NCI-H2196 (cell line): ENCODE measurements around the gene OSGEP.

Source experiments
- DNase-seq: peaks from one replicate; lab custom pipeline; 2025; ENCODE audit not compliant: unreplicated experiment; lab: John Stamatoyannopoulos, UW

Gene OSGEP

DNA sequence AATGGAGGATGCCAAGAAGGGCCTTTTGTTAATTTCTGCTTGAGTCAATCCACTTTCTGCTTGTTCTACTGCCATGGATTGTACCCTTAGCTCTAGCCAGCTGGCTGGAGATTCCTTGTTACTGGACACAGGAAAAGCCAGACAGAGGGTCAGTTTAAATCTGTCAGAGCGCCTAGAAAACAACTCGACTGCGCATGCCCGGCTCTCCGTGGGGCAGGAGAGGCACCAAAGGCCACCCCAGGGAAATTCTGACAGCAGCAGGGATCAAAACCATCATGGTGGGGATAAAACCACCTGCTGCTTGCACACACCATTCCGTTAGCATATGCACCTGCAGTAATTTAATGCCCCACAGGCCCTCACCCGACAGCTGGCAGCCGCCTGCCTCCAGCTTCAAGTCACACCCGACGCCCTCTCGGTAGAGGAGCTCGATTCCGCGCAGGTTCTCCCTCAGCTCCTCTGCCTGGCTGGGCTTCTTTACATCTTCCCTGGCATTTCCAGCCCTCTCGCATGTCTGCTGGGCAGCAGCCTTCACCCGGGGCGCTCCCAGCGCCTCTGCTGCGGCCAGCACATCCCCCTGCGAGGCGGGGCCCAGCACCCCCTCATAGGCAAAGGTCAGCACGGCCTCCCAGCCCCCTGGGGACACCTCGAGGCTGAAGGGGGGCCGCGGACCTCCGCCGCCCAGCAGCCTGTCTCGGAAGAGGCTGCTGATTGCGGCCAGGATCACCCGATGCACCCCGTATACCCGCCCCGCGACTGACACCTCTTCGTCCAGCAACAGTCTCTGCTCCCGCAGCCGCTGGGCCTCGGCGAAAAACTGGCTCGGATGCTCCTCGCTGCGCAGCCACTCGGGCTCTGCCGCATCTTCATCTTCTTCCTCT, 19.7 kb downstream of the OSGEP start:
- DNase-seq: peak; percentile 37

DNA sequence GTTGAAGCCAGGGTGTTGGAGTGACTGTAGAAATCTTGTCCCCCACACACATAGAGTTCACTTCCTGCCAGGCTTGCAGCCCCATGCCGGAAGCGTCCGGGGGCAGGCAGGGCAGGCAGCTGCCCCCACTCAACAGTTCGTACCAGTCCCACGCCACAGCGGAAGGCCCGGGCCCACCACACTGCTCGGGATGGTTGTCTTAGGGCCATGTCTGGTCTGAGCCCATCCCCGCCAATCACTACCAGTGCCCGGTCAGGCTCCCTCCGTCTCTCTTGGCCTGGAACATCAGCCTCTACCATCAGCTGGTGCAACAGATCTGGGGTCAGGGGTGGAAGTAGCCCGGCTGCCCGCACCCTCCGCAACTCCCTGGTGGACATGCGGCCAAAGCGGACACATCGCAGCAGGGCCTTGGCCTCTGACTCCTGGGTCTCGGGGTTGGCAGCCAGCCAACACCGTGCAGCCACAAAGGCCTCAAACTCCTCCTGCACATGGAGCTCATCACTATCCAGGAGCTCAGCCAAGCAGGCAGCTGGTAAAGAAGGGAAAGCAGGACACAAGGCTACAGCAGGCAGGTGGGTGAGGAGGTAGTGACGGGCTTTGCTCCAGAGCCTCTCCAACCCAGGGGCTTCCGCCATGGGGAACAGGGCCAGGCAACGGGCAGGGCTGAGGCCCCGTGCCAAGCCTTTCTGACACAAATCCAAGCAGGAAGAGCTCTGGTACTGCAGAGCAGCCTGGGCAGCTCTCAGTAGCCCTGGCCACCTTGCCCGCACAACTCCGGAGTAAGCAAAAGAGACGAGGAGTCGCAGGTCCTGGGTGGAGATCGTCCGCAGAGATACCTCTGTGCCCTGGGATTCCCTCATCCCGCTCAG, 24.6 kb downstream of the OSGEP start:
- DNase-seq: peak; percentile 91

DNA sequence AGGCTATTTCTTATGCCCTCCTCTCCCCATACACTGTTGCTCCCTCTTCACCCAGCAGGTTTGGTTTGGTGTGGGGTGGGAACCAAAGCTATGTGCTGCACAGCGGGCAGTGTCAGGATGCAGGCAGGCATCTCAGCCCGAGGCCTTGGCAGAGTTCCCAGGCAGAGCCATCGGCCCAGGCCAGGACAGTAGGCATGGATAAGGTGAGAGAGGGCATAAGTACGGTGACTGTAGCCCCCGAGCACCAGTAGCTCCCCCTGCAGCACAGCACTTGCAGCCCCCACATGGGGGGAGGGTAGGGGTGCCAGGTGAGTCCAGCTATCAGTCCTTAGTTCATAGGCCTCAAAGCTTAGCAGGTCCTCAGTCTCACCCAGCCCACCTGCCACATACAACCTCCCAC, 25.8 kb downstream of the OSGEP start:
- DNase-seq: peak; percentile 5

GRCh38 chr14:20428010-20428365, 26.6 kb downstream of the OSGEP start:
- DNase-seq: no peak

- DNase-seq: peak; percentile 29
These were observed 27.2 kb downstream of the OSGEP start for GRCh38 chr14:20427231-20428009.

GRCh38 chr14:20424851-20425250, 29.8 kb downstream of the OSGEP start:
- no peak for DNase-seq

DNA sequence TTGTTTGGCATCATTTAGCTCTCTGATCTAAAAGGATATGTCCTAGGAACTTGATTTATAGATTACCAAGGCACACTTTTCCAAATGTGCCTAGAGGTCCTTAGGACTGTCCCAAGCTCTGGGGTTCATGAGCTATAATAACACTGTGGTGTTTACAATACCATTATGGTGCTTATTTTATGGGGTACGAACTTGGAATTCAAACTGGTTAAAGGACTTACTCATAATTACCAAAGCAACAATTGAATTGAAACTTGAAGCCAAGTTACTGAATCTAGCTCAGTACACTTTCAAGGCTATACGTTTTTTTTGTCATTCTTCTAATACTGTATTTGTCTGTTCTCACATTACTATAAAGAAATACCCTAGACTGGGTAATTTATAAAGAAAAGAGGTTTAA, 31.7 kb downstream of the OSGEP start:
- DNase-seq: no peak

GRCh38 chr14:20421267-20421666, 33.3 kb downstream of the OSGEP start:
- no peak for DNase-seq

- no peak for DNase-seq
These were observed 35.2 kb downstream of the OSGEP start for GRCh38 chr14:20419419-20419818.

DNA sequence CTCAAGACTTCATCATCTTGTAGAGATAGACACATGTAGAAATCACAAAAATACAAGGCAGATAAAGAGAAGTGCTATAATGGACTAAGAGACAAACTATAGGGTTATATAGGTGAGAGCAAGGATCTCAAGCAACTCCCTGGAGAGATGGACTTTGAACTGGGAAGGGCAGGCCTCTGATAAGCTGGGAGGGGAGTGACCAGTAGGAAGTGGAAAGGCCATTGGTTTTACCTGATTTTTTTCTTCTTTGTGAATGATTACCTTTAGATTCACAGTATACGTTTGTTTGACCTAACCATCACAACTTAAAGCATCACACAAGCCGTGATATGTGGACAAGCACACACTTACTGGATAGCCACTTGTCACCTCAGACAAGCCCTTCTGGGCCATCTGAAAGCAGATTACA, 36.1 kb downstream of the OSGEP start:
- no peak for DNase-seq

DNA sequence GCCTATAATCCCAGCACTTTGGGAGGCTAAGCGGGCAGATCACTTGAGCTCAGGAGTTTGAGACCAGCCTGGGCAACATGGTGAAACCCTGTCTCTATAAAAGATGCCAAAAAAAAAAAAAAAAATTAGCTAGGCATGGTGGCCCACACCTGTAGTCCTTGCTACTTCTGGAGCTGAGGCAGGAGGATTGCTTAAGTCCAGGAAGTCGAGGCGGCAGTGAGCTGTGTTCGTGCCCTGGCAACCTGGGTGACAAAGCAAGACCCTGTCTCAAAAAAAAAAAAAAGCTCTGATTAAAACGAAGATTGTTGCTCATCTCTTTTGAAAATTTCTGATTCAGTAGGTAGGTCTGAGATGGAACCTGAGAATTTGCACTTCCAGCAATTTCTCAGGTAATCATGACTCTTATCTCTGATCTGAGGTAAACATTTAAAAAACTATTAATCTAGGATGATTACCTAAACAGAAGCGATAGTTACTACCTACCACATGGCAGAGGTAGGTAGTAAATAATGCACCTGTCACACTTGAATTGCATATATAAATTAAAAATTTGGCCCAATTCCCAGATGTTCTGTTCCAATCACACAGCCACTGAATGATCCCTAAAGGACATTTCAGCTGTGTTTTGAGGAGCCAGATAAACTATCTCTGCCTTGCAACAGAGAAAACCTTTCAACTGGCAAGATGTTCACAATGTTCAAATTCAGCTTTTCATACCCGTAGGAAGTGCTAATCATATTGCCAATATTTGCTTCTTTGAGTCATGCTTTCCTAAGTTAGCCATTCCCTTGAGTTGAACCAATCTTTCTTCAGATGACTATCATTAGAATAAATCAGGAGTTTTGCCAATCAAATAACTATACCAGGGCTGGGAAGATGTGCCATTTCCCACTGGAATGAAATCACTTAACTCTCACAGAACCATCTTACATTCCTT, 37.1 kb downstream of the OSGEP start:
- peak; percentile 43 for DNase-seq

DNA sequence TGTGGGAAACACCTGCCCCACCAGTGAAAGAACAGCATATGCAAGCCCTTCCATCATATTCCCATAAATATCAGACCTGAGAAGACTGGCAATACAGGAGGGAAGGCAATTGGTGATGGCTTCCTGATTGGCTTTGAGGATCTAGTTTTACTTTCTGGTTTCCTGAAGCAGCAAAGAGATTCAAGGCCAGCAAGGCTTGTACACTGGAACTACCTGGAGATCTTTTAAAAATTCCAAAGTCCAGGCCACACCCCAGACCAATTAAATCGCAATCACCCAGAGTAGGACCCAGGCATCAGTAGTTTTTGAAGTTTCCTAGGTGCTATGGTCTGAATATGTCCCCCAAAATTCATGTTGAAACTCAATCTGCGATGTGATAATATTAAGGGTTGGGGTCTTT, 38.4 kb downstream of the OSGEP start:
- no peak for DNase-seq

- peak; percentile 44 for DNase-seq
These were observed 38.8 kb downstream of the OSGEP start for GRCh38 chr14:20415782-20416206.

- DNase-seq: no peak
These were observed 40.9 kb downstream of the OSGEP start for GRCh38 chr14:20413744-20414082.

DNA sequence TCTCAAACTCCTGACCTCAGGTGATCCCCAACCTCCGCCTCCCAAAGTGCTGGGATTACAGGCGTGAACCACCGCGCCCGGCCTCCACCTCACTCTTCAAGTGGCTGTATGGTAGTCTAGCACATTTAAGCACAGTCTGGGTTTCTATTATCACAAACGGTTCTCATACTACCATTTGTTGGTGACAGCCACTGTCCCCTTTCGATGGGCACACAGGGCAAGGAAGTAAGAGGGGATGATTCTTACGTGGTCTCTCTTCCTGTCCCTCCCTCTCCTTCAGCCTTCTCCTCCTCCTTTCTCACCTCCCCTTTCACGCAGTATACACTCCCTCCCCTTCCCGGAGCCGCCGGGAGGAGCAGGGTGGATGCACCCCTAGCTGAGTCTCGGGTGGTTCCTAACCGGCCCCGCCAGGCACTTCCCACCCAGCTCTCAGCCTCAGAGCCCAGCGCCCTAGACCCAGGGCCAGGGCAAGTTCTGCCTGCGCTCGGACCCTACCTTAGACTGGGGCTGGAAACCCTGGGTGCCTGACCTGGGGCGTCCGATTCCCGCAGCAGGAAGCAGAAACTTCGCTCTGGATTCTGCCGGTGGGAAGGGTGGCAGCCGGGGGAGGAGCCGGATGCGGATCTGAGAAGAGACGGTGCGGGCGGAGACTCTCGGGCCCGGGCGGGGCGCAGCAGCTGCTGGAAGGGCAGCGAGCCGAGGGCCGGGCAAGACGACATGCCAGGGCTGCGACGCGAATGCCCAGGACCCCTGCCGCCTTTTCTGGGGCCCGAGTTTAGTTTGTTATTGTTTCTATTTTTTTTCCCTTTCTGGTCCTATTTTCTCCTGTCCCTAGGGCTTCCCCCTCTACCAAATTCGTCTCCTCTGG, 41.5 kb downstream of the OSGEP start, which contains the start of gene TEP1:
TEP1 (minus strand) TSS at position 626 of the 868 bp plus-strand sequence. CDS start 5,062 bp downstream, outside the sequence.
- DNase-seq: peak; percentile 80

GRCh38 chr14:20412411-20412810, 42.2 kb downstream of the OSGEP start:
- no peak for DNase-seq

DNA sequence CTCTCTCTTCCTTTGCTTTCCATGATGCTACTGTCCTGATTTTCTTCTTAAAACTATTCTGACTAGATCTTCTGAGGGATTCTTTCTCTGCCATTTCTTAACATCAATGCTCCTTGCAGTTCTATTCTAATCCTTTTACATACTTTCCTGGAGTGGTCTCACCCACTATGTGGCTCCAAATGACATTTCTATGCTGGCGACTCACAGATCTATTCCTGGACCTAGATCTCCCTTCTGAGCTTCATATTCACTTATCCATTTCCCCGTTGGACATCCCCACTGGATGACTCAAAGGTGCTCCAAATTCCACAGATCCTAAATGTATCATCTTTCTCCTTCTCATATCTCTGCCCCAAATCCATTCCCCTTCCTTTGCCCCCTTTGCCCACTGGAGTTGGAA, 45.4 kb downstream of the OSGEP start:
- no peak for DNase-seq

GRCh38 chr14:20403521-20403920, 51.1 kb downstream of the OSGEP start:
- DNase-seq: no peak

GRCh38 chr14:20400965-20401593, 53.5 kb downstream of the OSGEP start:
- DNase-seq: no peak
